Hepatocyte (in vitro differentiated cells): Measurements from ENCODE around the gene TCL1A. TPM values are rescaled to one million over a fixed set of nuclear protein-coding genes. Genes with fewer than 3 reads are reported as not detected.

Source experiments
- DNase-seq: peaks from one replicate; pipeline ENCODE4 v3.0.0-alpha.2; 2016; ENCODE audit warnings: low spot score
- H2AFZ ChIP-seq: fragments of 200-600 bp; sonication (generic); 2 replicates; pipeline ENCODE4 v1.6.0; 2016; ENCODE audit warnings: antibody characterized with exemption, mild to moderate bottlenecking
- H3K27ac ChIP-seq: fragments of 200-600 bp; sonication (generic); 2 replicates; pipeline ENCODE4 v1.5.1; 2016; ENCODE audit warnings: mild to moderate bottlenecking
- H3K27me3 ChIP-seq: fragments of 200-600 bp; sonication (generic); 2 replicates; pipeline ENCODE4 v1.6.1; 2016
- H3K36me3 ChIP-seq: fragments of 200-600 bp; sonication (generic); replicated peaks from 2 replicates; pipeline ENCODE4 v1.5.1; 2016; ENCODE audit warnings: low read depth; ENCODE audit not compliant: insufficient read depth
- H3K4me1 ChIP-seq: fragments of 200-600 bp; sonication (generic); 2 replicates; pipeline ENCODE4 v1.5.1; 2016; ENCODE audit warnings: mild to moderate bottlenecking, moderate library complexity; ENCODE audit not compliant: insufficient read depth
- H3K4me2 ChIP-seq: fragments of 200-600 bp; sonication (generic); 2 replicates; pipeline ENCODE4 v1.6.0; 2016
- H3K4me3 ChIP-seq: fragments of 200-600 bp; sonication (generic); 2 replicates; pipeline ENCODE4 v1.5.1; 2016; ENCODE audit warnings: mild to moderate bottlenecking
- H3K79me2 ChIP-seq: fragments of 200-600 bp; sonication (generic); 2 replicates; pipeline ENCODE4 v1.6.0; 2017; ENCODE audit warnings: mild to moderate bottlenecking
- H3K9me2 ChIP-seq: fragments of 200-600 bp; sonication (generic); replicated peaks from 2 replicates; pipeline ENCODE4 v1.6.0; 2017; ENCODE audit warnings: mild to moderate bottlenecking; ENCODE audit not compliant: insufficient read depth
- H3K9me3 ChIP-seq: fragments of 200-600 bp; sonication (generic); 2 replicates; pipeline ENCODE4 v1.5.1; 2016; ENCODE audit warnings: low read depth, mild to moderate bottlenecking
- H4K20me1 ChIP-seq: fragments of 200-600 bp; sonication (generic); 2 replicates; pipeline ENCODE4 v1.6.0; 2016; ENCODE audit warnings: mild to moderate bottlenecking; ENCODE audit not compliant: insufficient read depth, poor library complexity, severe bottlenecking
- EZH2 ChIP-seq: fragments of 200-600 bp; sonication (generic); IDR thresholded peaks from 2 replicates; pipeline ENCODE4 v1.6.1; 2016; ENCODE audit warnings: antibody characterized with exemption, mild to moderate bottlenecking, borderline replicate concordance
- EZH2phosphoT487 ChIP-seq: fragments of 200-600 bp; sonication (generic); IDR thresholded peaks from one replicate; pipeline ENCODE4 v1.6.1; 2018; ENCODE audit warnings: antibody characterized with exemption, mild to moderate bottlenecking, low read depth, moderate library complexity; ENCODE audit not compliant: unreplicated experiment, severe bottlenecking
- WGBS: methylation state at CpG from one replicate; pipeline ENCODE4 v1.1.6; 2016; ENCODE audit warnings: low lambda C conversion rate; ENCODE audit errors: missing lambda C conversion rate; 5-methylcytosine and 5-hydroxymethylcytosine counted together
- polyA plus RNA-seq: library from polyadenylated mRNA; unstranded; fragments of >200 nt; fragmentation: Nextera tagmentation; extraction: Ambion mirVana; gene quantifications from 2 replicates; pipeline ENCODE4 v1.2.1, GENCODE V29; 2016
- total RNA-seq: library from RNA; depleted of rRNA; stranded (reverse); fragments of >200 nt; gene quantifications from 2 replicates; pipeline ENCODE4 v1.2.3, GENCODE V29; 2014
- TF ChIP-seq, protein P1 (sequence below): fragments of 200-600 bp; sonication (generic); IDR thresholded peaks from 2 replicates; pipeline ENCODE4 v1.5.1; 2016; ENCODE audit warnings: antibody characterized with exemption, mild to moderate bottlenecking; ENCODE audit not compliant: poor library complexity

Gene TCL1A
- total and polyA plus RNA-seq, 2 experiments from 2014 or later = not detected

DNA sequence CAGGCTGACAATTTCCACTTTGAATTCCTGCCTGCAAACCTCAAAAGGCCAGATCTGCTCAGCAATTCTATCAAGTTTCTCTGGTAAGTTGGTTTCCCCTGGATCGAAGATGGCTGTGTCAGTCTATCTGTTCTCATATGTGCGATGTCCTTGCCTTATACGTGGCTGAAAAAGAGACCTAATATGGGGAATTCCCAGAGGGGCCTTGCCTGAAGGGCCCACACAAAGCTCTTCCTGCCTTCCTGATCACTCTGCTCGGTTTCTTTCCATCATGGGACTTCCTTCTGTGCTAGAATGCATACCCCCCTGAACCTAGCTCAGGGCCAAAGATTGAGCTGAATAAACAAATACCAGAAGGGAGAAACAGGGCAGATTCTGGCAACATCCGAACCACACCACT is 14.5 kb downstream of the TCL1A start:
- no peaks in the 10 kb centered on the region for H3K9me2 ChIP-seq
- H3K27ac ChIP-seq = no peak overlapping the region
- no peaks in the 10 kb centered on the region for H3K4me1 ChIP-seq
- 66% methylated on average over 5 of the region's 5 CpGs for WGBS
- no peak for DNase-seq
- peaks cover 37% of the 10 kb centered on the region for H3K27me3 ChIP-seq
- H2AFZ ChIP-seq = no peak overlapping the region
- TF ChIP-seq EZH2 (no peak), EZH2phosphoT487 (no peak)
- TF ChIP-seq, protein P1, sequence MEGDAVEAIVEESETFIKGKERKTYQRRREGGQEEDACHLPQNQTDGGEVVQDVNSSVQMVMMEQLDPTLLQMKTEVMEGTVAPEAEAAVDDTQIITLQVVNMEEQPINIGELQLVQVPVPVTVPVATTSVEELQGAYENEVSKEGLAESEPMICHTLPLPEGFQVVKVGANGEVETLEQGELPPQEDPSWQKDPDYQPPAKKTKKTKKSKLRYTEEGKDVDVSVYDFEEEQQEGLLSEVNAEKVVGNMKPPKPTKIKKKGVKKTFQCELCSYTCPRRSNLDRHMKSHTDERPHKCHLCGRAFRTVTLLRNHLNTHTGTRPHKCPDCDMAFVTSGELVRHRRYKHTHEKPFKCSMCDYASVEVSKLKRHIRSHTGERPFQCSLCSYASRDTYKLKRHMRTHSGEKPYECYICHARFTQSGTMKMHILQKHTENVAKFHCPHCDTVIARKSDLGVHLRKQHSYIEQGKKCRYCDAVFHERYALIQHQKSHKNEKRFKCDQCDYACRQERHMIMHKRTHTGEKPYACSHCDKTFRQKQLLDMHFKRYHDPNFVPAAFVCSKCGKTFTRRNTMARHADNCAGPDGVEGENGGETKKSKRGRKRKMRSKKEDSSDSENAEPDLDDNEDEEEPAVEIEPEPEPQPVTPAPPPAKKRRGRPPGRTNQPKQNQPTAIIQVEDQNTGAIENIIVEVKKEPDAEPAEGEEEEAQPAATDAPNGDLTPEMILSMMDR = no peak
- H3K36me3 ChIP-seq = peaks cover 3% of the 10 kb centered on the region
- H3K9me3 ChIP-seq = no peaks in the 10 kb centered on the region
- H3K79me2 ChIP-seq = no peaks in the 10 kb centered on the region
- H3K4me2 ChIP-seq = no peak overlapping the region
- H4K20me1 ChIP-seq = no peaks in the 10 kb centered on the region
- no peak overlapping the region for H3K4me3 ChIP-seq

DNA sequence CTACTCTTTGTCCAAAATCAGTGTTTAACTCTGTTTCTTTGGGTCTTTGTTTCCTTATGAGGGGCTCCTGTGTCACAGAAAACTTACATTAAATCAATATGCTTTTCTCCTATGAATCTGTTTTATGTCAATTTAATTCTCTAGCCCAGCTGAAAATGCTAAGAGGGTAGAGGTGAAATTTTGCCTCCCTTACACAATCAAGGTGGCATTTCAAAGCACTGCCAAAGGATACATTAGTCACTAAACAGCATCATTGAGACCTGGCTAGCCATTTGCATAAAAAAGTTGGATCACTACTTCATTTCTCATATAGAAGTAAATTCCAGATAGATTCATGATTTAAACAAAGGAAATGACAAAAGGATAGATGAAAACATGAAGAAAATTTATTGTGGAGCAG is 15.6 kb downstream of the TCL1A start:
- DNase-seq = no peak
- no peaks in the 10 kb centered on the region for H4K20me1 ChIP-seq
- no peak overlapping the region for H3K27ac ChIP-seq
- H3K9me2 ChIP-seq = no peaks in the 10 kb centered on the region
- no peak overlapping the region for H3K4me3 ChIP-seq
- H3K36me3 ChIP-seq = peaks cover 3% of the 10 kb centered on the region
- H3K79me2 ChIP-seq = no peaks in the 10 kb centered on the region
- H2AFZ ChIP-seq = no peak overlapping the region
- no peaks in the 10 kb centered on the region for H3K4me1 ChIP-seq
- H3K27me3 ChIP-seq = peaks cover 29% of the 10 kb centered on the region
- TF ChIP-seq, protein P1 = no peak
- no peak for TF ChIP-seq EZH2
- no peak for TF ChIP-seq EZH2phosphoT487
- H3K9me3 ChIP-seq = no peaks in the 10 kb centered on the region
- no peak overlapping the region for H3K4me2 ChIP-seq

DNA sequence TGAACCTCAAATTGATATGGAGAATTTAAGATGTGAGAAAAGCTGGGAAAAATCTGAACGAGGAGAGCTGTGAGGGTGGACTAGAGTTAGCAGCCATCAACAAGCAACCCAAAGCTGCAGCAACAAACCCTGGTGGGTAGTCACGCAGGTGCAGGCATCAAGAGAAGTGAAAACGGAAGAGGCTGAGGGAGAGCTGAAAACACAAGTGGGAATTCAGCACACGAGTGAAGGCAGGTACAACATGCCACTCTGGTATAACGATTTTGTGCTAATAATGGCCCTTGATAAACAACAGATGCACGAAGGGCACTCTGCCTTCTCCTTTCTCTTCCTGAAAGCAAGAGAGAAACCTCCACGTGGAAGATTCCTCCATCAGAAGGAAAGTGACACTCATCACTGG is 16.2 kb downstream of the TCL1A start:
- H2AFZ ChIP-seq = no peak overlapping the region
- 71% methylated on average over 7 of the region's 7 CpGs for WGBS
- H3K4me2 ChIP-seq = no peak overlapping the region
- H3K4me1 ChIP-seq = no peaks in the 10 kb centered on the region
- H3K4me3 ChIP-seq = no peak overlapping the region
- no peaks in the 10 kb centered on the region for H4K20me1 ChIP-seq
- H3K27ac ChIP-seq = no peak overlapping the region
- TF ChIP-seq EZH2phosphoT487 (no peak), EZH2 (no peak)
- TF ChIP-seq, protein P1 = no peak
- DNase-seq = no peak
- H3K27me3 ChIP-seq = peaks cover 24% of the 10 kb centered on the region
- H3K9me2 ChIP-seq = no peaks in the 10 kb centered on the region
- H3K79me2 ChIP-seq = no peaks in the 10 kb centered on the region
- no peaks in the 10 kb centered on the region for H3K9me3 ChIP-seq
- H3K36me3 ChIP-seq = peaks cover 3% of the 10 kb centered on the region

DNA sequence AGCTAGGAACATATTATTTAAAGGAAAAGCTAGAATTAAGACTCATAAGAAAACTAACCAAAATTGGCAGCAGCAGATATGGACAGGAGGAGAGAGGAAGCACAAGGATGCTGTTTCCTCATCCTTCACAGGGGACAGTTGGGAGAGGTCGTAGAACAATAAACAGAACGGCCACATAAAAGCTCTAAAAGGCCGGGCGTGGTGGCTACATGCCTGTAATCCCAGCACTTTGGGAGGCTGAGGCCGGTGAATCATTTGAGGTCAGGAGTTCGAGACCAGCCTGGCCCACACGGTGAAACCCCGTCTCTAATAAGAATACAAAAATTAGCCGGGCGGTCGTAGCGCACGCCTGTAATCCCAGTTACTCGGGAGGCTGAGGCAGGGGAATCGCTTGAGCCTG is 17.2 kb downstream of the TCL1A start:
- Histone ChIP-seq H3K79me2 (no peaks in the 10 kb centered on the region), H3K4me3 (no peak overlapping the region), H3K27me3 (peaks cover 18% of the 10 kb centered on the region), H3K27ac (no peak overlapping the region), H3K4me1 (no peaks in the 10 kb centered on the region), H4K20me1 (no peaks in the 10 kb centered on the region), H3K9me3 (no peaks in the 10 kb centered on the region), H2AFZ (no peak overlapping the region), H3K9me2 (no peaks in the 10 kb centered on the region), H3K36me3 (peaks cover 3% of the 10 kb centered on the region), H3K4me2 (no peak overlapping the region)
- DNase-seq = no peak
- TF ChIP-seq, protein P1 = no peak
- TF ChIP-seq EZH2phosphoT487 (no peak), EZH2 (no peak)
- 74% methylated on average over 15 of the region's 15 CpGs for WGBS
